ENCODE measurements around the gene PNPLA6.
"Not testable (repeated sequence)": the region's sequence is repeated elsewhere in the genome, so short reads cannot be mapped to it uniquely, and the experiment has no call there.

PNPLA6 gene

GRCh38 chr19:7556696-7557315, 21.3 kb downstream of the PNPLA6 start:
- no peak for DNase-seq

GRCh38 chr19:7558667-7559066, 23.1 kb downstream of the PNPLA6 start:
- no peak for DNase-seq

DNA sequence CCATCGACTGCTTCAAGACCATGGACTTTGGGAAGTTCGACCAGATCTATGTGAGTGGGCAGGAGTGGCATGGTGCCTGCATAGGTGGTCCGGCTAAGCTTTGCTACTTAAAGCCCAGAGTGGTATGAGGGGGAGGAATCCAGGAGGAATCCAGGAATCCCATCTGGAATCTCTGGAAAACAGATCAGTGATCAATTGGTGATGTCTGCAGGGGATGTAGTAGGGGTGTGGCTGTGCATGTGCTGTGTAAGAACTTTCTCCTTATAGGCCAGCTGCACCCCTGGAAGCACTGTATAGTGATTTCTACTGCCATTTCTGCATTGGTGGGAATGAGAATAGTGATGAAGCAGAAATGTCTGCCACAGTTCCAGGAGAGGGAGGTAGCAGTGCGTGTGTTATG, 23.6 kb downstream of the PNPLA6 start:
- DNase-seq, result no peak

DNA sequence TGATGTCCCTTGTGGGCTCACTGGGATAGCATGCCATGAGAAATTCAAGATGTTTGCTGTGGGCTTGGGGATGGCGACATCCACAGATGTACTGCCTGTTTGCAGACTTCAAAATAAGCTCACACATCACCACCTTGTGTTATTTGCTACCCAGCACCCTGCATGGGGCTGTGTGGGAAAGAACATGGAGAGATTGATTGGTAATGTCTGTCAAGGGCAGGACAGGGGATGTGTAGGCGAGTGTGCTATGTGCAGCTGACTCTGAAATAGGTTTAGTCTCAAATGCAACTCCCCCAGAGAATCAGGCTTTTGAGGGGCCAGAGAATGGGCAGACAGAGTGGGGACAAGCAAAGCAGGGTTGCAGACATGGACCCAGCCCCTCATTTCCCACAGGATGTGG, 24.7 kb downstream of the PNPLA6 start:
- DNase-seq, result no peak

DNA sequence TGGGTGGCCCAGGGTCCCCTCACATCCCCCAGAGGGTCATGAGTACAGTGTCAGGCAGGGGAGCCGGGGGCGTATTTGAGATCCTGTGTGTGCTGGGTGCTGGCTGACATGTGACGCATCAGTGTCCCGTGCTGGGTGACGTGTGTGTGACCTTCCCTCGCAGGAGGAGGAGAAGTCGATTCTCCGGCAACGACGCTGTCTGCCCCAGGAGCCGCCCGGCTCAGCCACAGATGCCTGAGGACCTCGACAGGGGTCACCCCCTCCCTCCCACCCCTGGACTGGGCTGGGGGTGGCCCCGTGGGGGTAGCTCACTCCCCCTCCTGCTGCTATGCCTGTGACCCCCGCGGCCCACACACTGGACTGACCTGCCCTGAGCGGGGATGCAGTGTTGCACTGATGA, 25.8 kb downstream of the PNPLA6 start:
- no peak for DNase-seq

GRCh38 chr19:7562646-7563393, 27.3 kb downstream of the PNPLA6 start:
- DNase-seq, result no peak

- DNase-seq, result no peak
These were observed 29.3 kb downstream of the PNPLA6 start for GRCh38 chr19:7564866-7565265.

DNA sequence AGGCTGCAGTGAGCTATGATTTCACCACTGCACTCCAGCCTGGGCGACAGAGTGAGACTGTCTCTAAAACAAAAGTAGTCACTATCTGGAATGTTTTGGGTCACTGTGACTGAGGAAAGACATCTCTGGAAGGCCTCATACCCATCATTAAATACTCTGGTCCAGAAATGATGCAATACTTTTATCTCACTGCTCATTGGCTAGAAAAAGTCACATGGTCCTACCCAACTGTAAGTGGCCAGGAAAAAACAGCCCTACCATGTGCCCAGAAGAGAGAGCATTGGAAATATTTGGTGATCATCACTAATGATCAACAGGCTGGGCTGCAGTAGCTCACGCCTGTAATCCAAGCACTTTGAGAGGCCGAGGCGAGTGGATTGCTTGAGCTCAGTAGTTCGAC, 29.8 kb downstream of the PNPLA6 start:
- DNase-seq, result no peak

- DNase-seq, result no peak
These were observed 35.2 kb downstream of the PNPLA6 start for GRCh38 chr19:7570761-7571160.

DNA sequence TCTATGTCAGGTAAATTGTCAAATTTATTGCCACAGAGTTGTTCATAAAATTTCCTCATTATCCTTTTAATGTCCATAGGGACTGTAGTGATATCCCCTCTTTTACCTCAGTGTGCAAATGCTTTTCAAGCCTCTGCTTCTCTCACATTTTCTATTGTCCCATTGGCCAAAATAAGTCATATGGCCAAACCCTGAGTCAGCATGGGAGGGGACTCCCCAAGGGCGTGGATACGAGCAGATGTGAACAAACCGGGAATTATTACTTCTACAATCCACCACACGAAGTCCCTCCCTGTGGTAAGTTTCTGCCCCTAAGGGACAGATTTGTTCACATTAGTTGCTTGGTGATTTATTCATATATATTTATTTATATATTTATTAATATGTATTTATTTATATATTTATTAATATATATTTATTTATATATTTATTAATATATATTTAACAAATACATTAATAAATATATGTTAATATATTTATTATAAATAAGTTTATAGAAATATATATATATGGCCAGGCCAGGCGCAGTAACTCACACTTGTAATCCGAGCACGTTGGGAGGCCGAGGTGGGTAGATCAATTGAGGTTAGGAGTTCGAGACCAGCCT, 40.0 kb downstream of the PNPLA6 start:
- no peak for DNase-seq

DNA sequence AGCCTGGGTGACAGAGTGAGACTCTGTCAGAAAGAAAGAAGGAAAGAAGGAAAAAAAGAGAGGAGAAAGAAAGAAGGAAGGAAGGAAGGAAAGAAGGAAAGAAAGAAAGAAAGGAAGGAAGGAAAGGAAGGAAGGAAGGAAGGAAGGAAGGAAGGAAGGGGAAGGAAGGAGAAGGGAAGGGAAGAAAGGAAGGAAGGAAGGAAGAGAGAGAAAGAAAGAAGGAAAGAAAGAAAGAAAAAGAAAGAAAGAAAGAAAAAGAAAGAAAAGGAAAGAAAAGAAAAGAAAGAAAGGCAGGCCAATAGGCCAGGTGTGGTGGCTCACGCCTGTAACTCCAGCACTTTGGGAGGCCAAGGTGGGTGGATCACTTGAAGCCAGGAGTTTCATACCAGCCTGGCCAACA, 41.9 kb downstream of the PNPLA6 start:
- DNase-seq, result not testable (repeated sequence)

DNA sequence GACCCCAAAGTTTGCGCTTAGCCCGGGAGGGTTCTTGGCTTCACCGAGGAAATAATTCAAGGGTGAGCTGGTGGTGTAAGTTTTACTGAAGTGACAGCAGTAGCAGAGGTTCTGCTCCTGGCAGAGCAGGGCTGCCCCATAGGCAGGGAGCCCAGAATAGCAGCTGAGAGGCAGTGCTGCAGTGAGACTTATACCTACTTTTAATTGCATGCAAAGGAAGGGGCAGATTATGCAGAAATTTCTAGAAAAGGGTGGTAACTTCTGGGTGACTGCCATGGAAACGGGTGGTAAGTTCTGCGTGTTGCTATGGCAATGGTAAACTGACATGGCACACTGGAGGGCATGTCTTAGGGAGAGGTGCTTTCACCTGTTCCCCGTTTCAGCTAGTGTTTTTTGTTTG, 42.6 kb downstream of the PNPLA6 start:
- no peak for DNase-seq

GRCh38 chr19:7579182-7579581, 43.7 kb downstream of the PNPLA6 start:
- DNase-seq, result no peak

- no peak for DNase-seq
These were observed 46.9 kb downstream of the PNPLA6 start for GRCh38 chr19:7582446-7582845.

GRCh38 chr19:7589822-7590221, 54.3 kb downstream of the PNPLA6 start:
- no peak for DNase-seq

DNA sequence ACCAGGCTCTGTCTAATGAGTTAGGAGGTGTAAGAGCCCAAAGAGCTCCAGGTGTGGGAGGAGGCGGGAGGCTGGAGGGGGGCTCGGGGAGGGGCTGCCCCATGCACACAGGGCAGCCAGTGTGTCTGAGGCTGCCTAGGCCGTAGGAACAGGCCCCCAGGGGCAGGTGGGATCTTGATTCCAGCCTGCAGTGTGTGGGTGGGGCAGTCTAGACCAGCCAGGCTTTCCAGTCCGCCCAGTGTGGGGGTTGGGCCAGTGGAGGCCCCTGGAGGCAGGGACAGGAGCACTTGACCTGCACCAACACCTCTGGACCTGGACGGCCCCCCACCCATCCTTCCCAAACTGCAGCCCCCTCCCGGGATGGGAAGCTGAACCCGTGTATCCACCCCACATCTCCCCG, 54.7 kb downstream of the PNPLA6 start:
- no peak for DNase-seq

DNA sequence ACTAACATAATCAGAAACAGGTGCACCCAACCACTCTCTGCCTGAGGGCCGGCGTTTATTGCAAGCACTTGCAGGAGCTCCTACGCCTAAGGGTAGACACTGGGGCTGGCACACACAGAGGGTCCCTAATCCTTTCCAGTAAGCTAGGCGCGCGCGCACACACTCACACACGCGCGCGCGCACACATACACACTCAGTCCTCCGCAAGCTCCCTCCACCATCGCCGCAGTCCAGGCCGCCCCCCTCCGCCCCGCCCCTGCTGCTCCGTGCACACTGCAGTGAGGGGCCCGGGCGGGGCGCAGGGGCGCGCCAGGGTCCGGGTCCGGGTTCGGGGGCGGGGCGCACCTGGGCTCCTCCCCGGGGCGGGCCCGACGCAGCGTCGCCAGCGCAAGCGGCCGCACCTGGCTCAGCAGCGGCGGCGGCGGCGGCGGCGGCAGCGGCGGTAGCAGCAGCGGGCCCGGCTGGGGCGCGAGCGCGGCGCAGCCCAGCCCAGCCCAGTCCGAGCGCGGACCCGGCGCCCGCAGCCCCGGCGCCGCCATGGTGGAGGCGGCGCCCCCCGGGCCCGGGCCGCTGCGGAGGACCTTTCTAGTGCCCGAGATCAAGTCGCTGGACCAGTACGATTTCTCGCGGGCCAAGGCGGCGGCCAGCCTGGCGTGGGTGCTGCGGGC, 60.1 kb downstream of the PNPLA6 start, which contains the start of gene CAMSAP3:
TSS of gene CAMSAP3 (plus strand) at position 398 of the 668 bp plus-strand sequence. CDS start at position 538, 140 bp downstream.
- no peak for DNase-seq

DNA sequence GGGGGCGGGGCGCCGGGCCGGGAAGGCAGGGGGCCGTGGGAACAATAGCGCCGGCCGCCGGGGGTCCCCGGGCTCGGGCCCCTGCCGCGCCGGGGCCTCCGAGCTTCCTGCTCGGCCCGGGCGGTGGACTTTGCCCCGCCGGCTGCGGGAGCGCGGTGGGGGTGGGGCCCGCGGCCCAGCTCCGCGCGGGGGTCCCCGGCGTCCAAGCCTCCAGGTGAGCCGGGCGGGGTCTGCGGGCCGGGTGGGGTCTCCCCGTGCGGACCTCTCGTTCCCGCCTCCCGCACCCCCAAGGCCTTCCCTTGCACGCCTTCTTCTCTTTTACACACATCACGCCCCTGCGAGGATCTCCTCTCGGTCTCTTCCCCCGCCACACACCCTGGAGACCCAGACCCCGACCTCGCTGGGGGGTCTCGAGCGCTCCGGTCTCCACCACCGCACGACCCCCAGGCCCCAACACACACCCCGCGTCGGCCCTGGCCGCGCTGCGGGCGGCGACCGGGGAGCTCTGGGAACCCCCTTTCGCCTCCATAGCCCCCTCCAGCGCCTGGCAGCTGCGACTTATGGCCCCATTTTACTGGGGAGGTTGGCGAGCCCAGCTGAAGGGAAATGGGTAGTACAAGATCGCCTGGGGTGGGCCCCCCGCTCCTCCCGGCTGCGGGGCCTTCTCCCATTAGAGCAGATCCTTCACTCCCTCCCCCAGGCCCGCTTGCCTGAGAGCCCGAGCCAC, 60.9 kb downstream of the PNPLA6 start:
- DNase-seq, result no peak

DNA sequence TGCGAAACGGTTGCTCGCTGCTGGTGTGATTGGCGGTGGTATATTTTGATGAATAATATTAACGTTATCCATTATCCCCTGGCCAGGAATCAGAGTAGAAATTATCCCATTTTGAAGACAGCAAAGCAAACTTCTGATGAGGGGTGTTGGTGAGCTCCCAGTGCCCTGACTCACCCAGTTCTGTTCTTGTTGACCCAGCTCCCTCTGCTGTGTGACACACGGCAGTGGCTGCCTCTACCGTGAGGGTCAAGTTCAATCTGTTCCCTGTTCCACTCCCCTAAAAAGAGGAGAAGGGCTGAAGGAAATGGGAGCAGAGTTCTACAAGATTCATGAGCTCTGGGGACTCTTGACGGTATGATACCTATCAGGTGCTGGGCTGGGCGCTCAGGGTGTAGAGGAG, 62.2 kb downstream of the PNPLA6 start:
- no peak for DNase-seq

DNA sequence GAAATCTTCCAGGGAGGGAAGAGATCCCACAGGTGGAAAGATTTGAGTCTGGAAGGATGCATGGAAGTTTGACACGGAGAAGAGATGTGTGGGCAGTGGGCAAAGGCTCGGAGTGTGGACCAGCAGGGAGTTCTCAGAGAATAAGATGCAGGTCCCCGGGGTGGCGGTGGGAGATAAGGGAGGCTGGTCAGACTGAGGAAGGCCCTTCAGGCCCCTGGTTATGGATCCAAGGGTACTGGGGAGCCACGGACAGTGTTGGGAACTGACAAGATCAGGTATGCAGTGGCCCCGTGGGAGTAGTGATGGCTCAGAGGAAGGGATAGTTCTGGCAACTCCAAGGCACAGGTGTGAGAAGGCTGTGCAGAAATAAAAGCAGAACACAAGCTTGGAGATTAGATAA, 62.7 kb downstream of the PNPLA6 start:
- no peak for DNase-seq

DNA sequence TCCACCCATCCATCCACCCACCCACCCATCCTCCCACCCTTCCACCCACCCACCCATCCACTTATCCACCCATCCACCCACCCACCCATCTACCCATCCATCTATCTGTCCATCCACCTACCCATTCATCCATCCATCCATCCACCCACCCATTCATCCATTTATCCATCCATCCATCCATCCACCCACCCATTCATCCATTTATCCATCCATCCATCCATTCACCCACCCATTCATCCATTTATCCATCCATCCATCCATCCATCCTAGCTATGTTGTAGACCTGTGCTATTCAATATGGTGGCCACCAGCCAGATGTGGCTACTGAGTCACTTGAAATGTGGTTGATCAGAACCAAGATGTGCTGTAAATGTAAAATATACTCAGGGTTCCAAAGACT, 65.2 kb downstream of the PNPLA6 start:
- no peak for DNase-seq

- no peak for DNase-seq
These were observed 66.9 kb downstream of the PNPLA6 start for GRCh38 chr19:7602240-7602934.

Measured in right hindlimb (tissue), 1 donor.